Natural killer cell treated with Interleukin-12 subunit alpha and Interleukin-12 subunit beta and Interleukin-15 and Interleukin-18, amount 100 ng/mL, for 72 hours (primary cell): ENCODE data around the gene GNG7. TPM values are rescaled to one million over a fixed set of nuclear protein-coding genes. Genes with fewer than 3 reads are reported as not detected.
"Not testable (repeated sequence)": the region's sequence is repeated elsewhere in the genome, so short reads cannot be mapped to it uniquely, and the experiment has no call there.

ENCODE experiments used
- ATAC-seq, 2 donors: fragments of 150-1000 bp; cut with Tn5 transposase in 1 of 2; sonication (Bioruptor Pico), chemical (Tn5 transposase) in 1 of 2; 2 replicates each; pipeline ENCODE4 v1.10.0; 2021
- DNase-seq: peaks from one replicate; pipeline ENCODE4 v3.0.0; 2022; ENCODE audit warnings: low spot score
- H3K27ac Mint-ChIP-seq, 2 donors: 1 replicate in 1 of 2; 2 replicates in 1 of 2; pipeline ENCODE4 v1.8.0; 2022; ENCODE audit warnings: mixed read lengths in 2 of 2, mild to moderate bottlenecking in 1 of 2, moderate library complexity in 1 of 2
- H3K27me3 Mint-ChIP-seq, 2 donors: 1 replicate in 1 of 2; 2 replicates in 1 of 2; pipeline ENCODE4 v1.8.0; 2022; ENCODE audit warnings: mixed read lengths in 2 of 2
- H3K36me3 Mint-ChIP-seq: one replicate; pipeline ENCODE4 v1.8.0; 2022; ENCODE audit warnings: mixed read lengths
- H3K4me1 Mint-ChIP-seq, 2 donors: 1 replicate in 1 of 2; 2 replicates in 1 of 2; pipeline ENCODE4 v1.8.0; 2022; ENCODE audit warnings: low read depth in 2 of 2, mixed read lengths in 2 of 2, mild to moderate bottlenecking in 1 of 2
- H3K4me3 Mint-ChIP-seq: one replicate; pipeline ENCODE4 v1.8.0; 2022; ENCODE audit warnings: mixed read lengths
- H3K9me3 Mint-ChIP-seq: 2 replicates; pipeline ENCODE4 v1.8.0; 2022; ENCODE audit warnings: mixed read lengths
- total RNA-seq, 2 donors: library from RNA; stranded (reverse); gene quantifications; one replicate each; pipeline ENCODE4 v1.2.3, GENCODE V29; 2022

GNG7 gene
- total RNA-seq, 2 donors from 2014 or later = 0.26 to 0.59 TPM

- Mint-ChIP-seq H3K27ac (peak overlapping the region; percentile 86 to 91), H3K27me3 (no peaks in the 10 kb centered on the region), H3K9me3 (no peaks in the 10 kb centered on the region), H3K4me1 (peaks cover 24 to 28% of the 10 kb centered on the region in 2 donors), H3K4me3 (peak overlapping the region; percentile 82), H3K36me3 (no peaks in the 10 kb centered on the region)
- peak; percentile 73 for DNase-seq
- peak; percentile 77 to 81 for ATAC-seq
Observed at GRCh38 chr19:2543463-2544442, 158.7 kb downstream of the GNG7 start.

GRCh38 chr19:2543072-2543462 lies 159.4 kb downstream of the GNG7 start:
- not testable (repeated sequence) for ATAC-seq, H3K36me3 Mint-ChIP-seq, H3K9me3 Mint-ChIP-seq, H3K27me3 Mint-ChIP-seq, DNase-seq
- H3K4me3 Mint-ChIP-seq = peak overlapping the region; percentile 82
- H3K27ac Mint-ChIP-seq = peak overlapping the region; percentile 86 to 91
- H3K4me1 Mint-ChIP-seq = peaks cover 25 to 28% of the 10 kb centered on the region in 2 donors

DNA sequence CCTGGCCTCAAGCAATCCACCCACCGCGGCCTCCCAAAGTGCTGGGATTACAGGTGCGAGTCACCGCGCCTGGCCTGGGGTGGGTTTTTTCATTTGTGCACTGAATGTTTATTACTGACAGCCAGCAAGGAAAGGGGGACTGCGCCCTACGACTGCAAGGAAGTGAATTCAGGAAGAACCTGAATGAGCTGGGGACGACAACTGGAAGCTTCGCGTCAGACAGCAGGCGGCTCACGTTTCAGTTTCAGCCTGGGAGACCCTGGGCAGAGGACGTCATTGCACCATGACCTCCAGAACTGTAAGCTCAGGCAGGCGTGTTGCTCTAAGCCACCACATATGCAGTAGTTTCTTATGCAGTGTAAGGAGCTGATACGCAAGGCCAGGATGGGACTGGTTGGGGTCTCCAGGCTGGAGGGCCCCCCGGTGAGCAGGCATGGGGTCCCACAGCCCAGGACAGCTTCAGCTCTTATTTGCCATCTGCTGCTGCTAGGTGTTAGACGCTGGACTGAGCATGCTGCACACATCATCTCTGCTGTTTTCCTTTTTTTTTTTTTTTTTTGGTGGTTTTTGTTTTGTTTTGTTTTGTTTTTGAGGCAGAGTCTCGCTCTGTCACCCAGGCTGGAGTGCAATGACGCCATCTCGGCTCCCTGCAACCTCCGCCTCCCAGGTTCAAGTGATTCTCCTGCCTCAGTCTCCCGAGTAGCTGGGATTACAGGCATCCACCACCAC lies 160.0 kb downstream of the GNG7 start:
- Mint-ChIP-seq H3K36me3 (no peaks in the 10 kb centered on the region), H3K9me3 (no peaks in the 10 kb centered on the region), H3K27me3 (no peaks in the 10 kb centered on the region), H3K4me1 (peaks cover 30 to 34% of the 10 kb centered on the region in 2 donors), H3K4me3 (peak overlapping the region; percentile 82), H3K27ac (peak overlapping the region; percentile 86 to 91)
- ATAC-seq = peak in 1 of 2 donors; percentile 31
- DNase-seq = no peak

DNA sequence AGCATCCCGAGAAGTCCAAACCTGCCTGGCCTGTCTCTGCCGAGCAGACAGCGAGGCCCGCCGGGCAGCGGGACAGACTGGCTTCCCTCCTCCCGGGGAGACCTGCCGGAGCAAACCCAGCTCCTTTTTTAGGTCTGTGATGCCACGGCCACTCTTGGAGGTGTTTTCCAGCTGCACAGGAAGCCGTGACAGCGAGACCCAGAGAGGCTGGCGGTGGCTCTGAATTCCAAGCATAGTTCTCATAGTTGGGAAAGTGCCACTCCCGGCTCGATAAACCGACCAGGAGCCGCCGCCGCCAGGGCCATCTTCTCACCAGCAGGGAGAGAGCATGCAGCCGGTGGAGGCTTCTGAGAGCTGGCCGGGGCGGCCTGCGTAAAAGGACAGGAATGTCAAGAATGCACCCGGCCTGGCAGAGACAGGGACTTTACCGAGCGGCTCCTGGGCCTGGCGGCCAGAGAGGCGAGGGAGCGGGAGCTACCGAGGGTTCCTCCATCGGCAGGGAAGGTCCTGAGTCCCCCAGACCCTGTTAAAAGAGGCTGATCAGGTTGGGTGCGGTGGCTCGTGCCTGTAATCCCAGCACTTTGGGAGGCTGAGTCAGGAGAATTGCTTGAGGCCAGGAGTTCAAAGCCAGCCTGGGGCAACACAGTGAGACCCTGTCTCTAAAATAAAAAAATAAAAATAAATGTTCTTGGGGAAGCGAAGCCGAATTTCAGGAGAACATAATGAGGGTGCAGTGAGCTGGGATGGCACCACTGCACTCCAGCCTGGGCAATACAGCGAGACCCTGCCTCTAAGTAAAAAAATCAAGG lies 161.6 kb downstream of the GNG7 start:
- H3K9me3 Mint-ChIP-seq = no peaks in the 10 kb centered on the region
- no peaks in the 10 kb centered on the region for H3K36me3 Mint-ChIP-seq
- ATAC-seq (no peak), DNase-seq (no peak)
- no peaks in the 10 kb centered on the region for H3K27me3 Mint-ChIP-seq
- H3K4me1 Mint-ChIP-seq = peaks cover 25 to 30% of the 10 kb centered on the region in 2 donors
- no peak overlapping the region for H3K27ac Mint-ChIP-seq
- no peak overlapping the region for H3K4me3 Mint-ChIP-seq

DNA sequence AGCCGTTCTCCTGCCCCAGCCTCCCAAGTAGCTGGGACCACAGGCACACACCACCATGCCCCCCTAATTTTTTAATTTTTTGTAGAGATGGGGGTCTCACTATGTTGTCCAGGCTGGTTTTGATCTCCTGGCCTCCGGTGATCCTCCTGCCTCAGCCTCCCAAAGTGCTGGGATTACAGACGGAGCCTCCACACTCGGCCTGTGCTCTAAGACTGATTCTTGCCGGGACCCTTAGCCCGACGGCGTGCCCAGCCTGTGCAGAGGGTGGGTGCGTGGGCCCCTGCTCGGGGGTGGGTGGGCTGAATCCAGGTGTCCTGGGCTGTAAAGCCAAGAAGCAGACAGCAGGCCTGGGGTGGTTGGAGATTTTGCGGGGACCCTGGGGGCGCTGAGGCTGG lies 162.2 kb downstream of the GNG7 start:
- peak overlapping the region; percentile 55 for H3K4me3 Mint-ChIP-seq
- H3K27me3 Mint-ChIP-seq = no peaks in the 10 kb centered on the region
- no peak for DNase-seq
- no peaks in the 10 kb centered on the region for H3K36me3 Mint-ChIP-seq
- H3K4me1 Mint-ChIP-seq = peaks cover 22 to 30% of the 10 kb centered on the region in 2 donors
- H3K9me3 Mint-ChIP-seq = no peaks in the 10 kb centered on the region
- H3K27ac Mint-ChIP-seq = peak overlapping the region; percentile 46 to 79
- no peak for ATAC-seq

DNA sequence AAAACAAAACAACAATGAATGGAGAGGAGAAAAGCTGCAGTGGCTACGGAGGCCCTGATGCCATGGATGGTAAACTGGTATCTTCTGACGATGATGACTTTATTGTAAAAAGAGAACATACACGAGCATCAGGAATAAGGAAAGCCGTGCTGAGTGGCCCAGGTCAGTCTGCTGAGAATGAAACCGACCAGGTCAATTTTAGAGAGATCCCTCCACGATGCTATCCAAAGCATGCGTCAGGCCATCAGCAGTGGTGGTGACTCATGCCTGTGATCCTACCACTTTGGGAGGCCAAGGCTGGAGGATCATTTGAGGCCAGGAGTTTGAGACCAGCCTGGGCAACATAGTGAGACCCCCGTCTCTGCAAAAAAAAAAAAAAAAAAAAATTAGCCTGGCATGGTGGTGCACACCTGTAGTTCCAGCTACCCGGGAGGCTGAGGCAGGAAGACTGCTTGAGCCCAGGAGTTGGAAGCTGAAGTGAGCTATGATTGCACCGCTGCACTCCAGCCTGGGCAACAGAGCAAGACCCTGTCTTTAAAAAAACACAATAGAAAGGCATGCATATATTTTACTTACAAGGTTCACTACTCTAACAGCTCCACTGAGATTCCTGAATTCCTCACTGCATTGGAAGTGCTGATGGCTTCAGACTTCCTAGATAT lies 164.3 kb downstream of the GNG7 start:
- DNase-seq (no peak), ATAC-seq (no peak)
- Mint-ChIP-seq H3K27me3 (no peaks in the 10 kb centered on the region), H3K9me3 (no peaks in the 10 kb centered on the region), H3K36me3 (no peaks in the 10 kb centered on the region), H3K4me1 (peaks cover 23 to 38% of the 10 kb centered on the region in 2 donors), H3K4me3 (peak overlapping the region; percentile 57), H3K27ac (peak overlapping the region; percentile 59 to 63)

DNA sequence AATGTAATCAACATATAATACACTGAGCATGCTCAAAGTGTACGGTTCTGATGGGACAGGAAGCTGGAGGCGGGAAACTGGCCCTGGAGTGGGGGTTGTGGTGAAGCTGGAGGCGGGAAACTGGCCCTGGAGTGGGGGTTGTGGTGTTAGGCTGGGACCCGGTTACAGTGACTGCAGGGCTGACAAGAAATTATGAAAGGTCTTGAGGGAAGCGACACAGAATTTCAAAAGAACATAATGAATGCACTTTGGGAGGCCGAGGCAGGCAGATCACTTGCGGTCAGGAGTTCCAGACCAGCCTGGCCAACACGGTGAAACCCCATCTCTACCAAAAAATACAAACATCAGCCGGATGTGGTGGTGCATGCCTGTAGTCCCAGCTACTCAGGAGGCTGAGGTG lies 164.9 kb downstream of the GNG7 start:
- not testable (repeated sequence) for H3K36me3 Mint-ChIP-seq, H3K9me3 Mint-ChIP-seq, H3K27me3 Mint-ChIP-seq, DNase-seq
- H3K27ac Mint-ChIP-seq = peak overlapping the region; percentile 59 to 63
- peak; percentile 74 to 90 for ATAC-seq
- H3K4me3 Mint-ChIP-seq = peak overlapping the region; percentile 57
- peaks cover 23 to 36% of the 10 kb centered on the region in 2 donors for H3K4me1 Mint-ChIP-seq

DNA sequence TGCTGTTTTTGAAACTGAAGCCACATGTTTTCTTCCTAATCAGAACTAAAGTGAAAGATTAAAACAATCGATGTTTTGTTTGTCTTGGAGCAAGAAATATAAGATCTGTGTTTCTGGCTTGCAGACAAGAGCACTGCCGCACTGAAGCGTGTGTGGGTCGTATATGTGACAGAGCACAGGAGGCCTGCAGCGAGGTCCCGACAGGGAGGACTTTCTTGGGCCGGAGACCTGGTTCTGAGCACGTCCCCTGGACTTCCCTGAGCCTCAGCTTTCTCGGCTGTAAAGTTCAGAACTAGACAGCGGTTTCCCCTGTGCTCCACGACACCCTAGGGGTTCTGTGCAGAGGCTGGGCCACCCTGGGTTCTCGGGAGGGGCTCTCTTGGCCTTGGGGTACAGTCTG lies 166.0 kb downstream of the GNG7 start:
- no peaks in the 10 kb centered on the region for H3K36me3 Mint-ChIP-seq

GRCh38 chr19:2534423-2535013 lies 168.0 kb downstream of the GNG7 start:
- Mint-ChIP-seq H3K27ac (peak overlapping the region; percentile 64 to 73), H3K9me3 (no peaks in the 10 kb centered on the region), H3K4me3 (peak overlapping the region; percentile 21), H3K36me3 (no peaks in the 10 kb centered on the region), H3K27me3 (no peaks in the 10 kb centered on the region), H3K4me1 (peaks cover 22 to 31% of the 10 kb centered on the region in 2 donors)
- DNase-seq (no peak), ATAC-seq (no peak)

More for the DNA sequence above, 166.0 kb downstream of the GNG7 start:
- DNase-seq (no peak), ATAC-seq (no peak)
- no peak overlapping the region for H3K4me3 Mint-ChIP-seq
- H3K27ac Mint-ChIP-seq = no peak overlapping the region
- H3K4me1 Mint-ChIP-seq = peaks cover 28 to 38% of the 10 kb centered on the region in 2 donors
- H3K27me3 Mint-ChIP-seq = no peaks in the 10 kb centered on the region
- no peaks in the 10 kb centered on the region for H3K9me3 Mint-ChIP-seq

DNA sequence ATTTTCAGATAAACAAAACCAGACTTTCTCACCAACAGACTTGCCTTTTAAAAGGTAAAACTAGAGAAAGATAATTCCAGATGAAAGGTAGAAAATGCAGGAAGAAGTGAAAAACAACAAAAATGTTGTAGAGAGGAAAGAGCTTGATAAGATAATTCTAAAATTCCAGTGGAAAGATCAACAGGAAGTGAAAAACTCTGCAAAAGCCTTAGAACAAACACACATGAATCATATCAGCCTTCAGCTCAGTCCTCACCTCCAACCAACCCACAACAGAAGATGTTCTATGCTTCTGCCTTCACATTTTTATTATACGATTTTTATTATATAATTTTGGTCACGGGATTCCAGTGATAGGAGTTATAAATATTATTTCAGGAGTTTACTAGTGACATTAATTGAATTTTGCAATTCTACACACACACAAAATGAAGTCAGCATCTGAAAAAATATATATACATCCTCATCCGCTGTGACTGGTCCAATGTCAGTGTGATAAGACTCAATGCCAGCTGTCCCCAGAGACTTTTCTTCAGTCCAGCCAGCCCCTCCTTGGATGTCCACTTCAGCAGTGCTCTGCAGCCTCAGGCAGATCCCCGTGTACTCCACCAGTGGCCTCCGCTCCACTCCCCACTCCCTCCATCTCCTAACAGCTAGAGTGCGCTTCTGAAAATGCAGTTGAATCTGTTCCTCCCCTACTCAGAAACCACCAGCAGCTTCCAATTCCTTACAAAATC lies 168.6 kb downstream of the GNG7 start:
- H3K4me3 Mint-ChIP-seq = peak overlapping the region; percentile 46
- ATAC-seq = no peak
- peak overlapping the region; percentile 64 to 73 for H3K27ac Mint-ChIP-seq

DNA sequence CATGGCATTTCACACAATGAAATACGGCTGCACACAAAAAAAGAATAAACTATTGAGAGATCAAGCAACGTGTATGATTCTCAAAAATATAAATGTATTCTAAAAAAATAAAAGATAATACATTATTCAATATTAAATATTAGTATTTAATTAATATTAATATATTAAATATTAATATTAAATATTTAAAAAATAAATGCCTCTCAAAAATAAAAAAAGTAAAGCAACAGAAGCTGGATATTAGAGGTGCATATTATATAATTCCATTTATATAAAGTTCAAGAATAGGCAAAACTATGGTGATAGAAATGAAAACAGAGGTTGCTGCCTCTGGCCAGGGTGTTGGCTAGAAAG lies 169.4 kb downstream of the GNG7 start:
- no peaks in the 10 kb centered on the region for H3K36me3 Mint-ChIP-seq
- H3K4me3 Mint-ChIP-seq = peak overlapping the region; percentile 46
- ATAC-seq (no peak), DNase-seq (no peak)
- H3K4me1 Mint-ChIP-seq = peaks cover 20 to 29% of the 10 kb centered on the region in 2 donors
- peak overlapping the region; percentile 5 to 28 for H3K27ac Mint-ChIP-seq
- no peaks in the 10 kb centered on the region for H3K9me3 Mint-ChIP-seq
- H3K27me3 Mint-ChIP-seq = no peaks in the 10 kb centered on the region

More for the DNA sequence above, 168.6 kb downstream of the GNG7 start:
- Mint-ChIP-seq H3K27me3 (no peaks in the 10 kb centered on the region), H3K4me1 (peaks cover 21 to 31% of the 10 kb centered on the region in 2 donors), H3K36me3 (no peaks in the 10 kb centered on the region), H3K9me3 (no peaks in the 10 kb centered on the region)
- DNase-seq = no peak
